ENCODE results near the gene AK5. TPM values are rescaled to one million over a fixed set of nuclear protein-coding genes. Genes with fewer than 3 reads are reported as not detected.

The AK5 gene
- total and polyA plus RNA-seq, 7 experiments from 2014 or later = 1.7 to 82.1 (median 56.5) TPM

DNA sequence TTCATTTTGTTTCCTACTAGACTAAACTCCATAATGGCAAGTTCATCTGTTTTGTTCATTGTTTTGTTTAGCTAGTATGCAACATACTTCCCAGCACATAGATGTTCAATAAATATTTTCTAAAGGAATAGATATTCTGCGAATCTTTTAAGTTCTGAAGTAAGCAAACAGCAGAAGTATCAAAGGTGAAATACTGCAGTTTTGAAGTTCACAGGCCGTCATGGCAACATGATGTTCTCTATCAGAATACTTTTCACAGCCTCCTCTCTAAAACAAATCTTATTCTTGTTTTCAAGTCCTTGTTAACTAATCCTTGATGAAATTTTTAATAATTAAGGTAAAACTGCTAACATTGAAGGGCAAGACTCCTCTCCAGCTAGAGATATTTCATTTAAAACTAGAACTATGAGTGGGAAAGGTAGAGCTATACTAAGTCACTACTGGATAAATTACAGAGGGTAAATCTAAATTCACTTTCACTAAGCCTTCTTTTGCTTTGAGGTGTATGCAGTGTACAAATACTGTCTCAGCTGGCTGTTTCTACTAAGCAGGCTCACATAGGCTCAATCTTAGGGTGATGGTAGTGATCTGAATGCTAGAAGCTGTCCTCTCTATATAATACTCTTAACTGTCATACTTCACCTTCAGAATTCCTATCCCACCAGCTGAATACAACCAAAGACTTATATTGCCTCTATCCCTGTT lies 303.9 kb downstream of the AK5 start:
- Mint-ChIP-seq H3K27me3 (no peaks in the 10 kb centered on the region), H3K36me3 (peaks cover 0 to 39% (median 15%) of the 10 kb centered on the region in 5 donors), H3K27ac (peak overlapping the region in 8 of 9 donors; percentile 19 to 80 (median 71)), H3K4me1 (peaks cover 7 to 40% (median 19%) of the 10 kb centered on the region in 7 donors), H3K4me3 (no peak overlapping the region), H3K9me3 (no peaks in the 10 kb centered on the region)
- Histone ChIP-seq H3K9me3 (ENCODE audit: control insufficient read depth in 2 of 3, low read length in 3 of 3) (no peaks in the 10 kb centered on the region), H3K4me3 (ENCODE audit: low read length) (no peak overlapping the region), H3K27me3 (ENCODE audit: control insufficient read depth in 2 of 2, insufficient read depth in 2 of 2, low read length in 2 of 2) (no peaks in the 10 kb centered on the region), H3K36me3 (ENCODE audit: control insufficient read depth in 2 of 3, insufficient read depth in 3 of 3, low read length in 3 of 3) (peaks cover 6 to 19% (median 7%) of the 10 kb centered on the region in 3 experiments), H3K27ac (ENCODE audit: low read depth, low read length) (peak overlapping the region; percentile 7), H3K4me1 (ENCODE audit: control insufficient read depth in 2 of 2, insufficient read depth in 2 of 2, low read length in 2 of 2) (no peaks in the 10 kb centered on the region)
- DNase-seq (no peak), ATAC-seq (no peak)
- intact Hi-C loops (cut with micrococcal nuclease) = no loop called here
- ChIA-PET CTCF (interaction anchor here (1.0 to 1.2 kb wide), 2 partner anchors 11 to 13 kb away, joined by 3 read pairs; no protein-coding TSS in a partner anchor), POLR2A (interaction anchor here (0.9 kb wide), 1 partner anchor 8 kb away, joined by 3 read pairs; no protein-coding TSS in a partner anchor)

DNA sequence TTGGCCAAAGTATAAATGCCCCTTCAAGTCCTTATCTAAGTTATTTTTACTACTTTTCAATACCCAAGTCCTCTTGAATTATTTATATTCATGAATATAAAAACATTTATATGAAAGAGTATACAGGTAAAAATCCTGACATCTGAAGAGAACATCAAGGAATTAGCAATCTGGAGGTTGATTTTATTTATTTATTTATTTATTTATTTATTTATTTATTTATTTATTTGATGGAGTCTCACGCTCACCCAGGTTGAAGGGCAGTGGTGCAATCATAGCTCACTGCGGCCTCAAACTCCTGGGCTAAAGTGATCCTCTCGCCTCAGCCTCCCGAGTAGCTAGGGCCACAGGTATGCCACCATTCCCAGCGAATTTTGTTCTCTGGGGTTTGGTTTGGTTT lies 307.4 kb downstream of the AK5 start:
- Histone ChIP-seq H3K36me3 (ENCODE audit: control insufficient read depth in 2 of 3, insufficient read depth in 3 of 3, low read length in 3 of 3) (no peaks in the 10 kb centered on the region), H3K4me1 (ENCODE audit: control insufficient read depth in 2 of 2, insufficient read depth in 2 of 2, low read length in 2 of 2) (no peaks in the 10 kb centered on the region), H3K27ac (ENCODE audit: low read depth, low read length) (no peak overlapping the region), H3K27me3 (ENCODE audit: control insufficient read depth in 2 of 2, insufficient read depth in 2 of 2, low read length in 2 of 2) (no peaks in the 10 kb centered on the region), H3K9me3 (ENCODE audit: control insufficient read depth in 2 of 3, low read length in 3 of 3) (no peaks in the 10 kb centered on the region), H3K4me3 (ENCODE audit: low read length) (no peak overlapping the region)
- DNase-seq (no peak), ATAC-seq (no peak)
- no peak overlapping the region for H3K4me3 Mint-ChIP-seq
- intact Hi-C loops (cut with micrococcal nuclease) = no loop called here
- H3K27me3 Mint-ChIP-seq = no peaks in the 10 kb centered on the region
- CTCF ChIA-PET = no interaction called here
- H3K4me1 Mint-ChIP-seq = peaks cover 16 to 71% (median 32%) of the 10 kb centered on the region in 7 donors
- H3K36me3 Mint-ChIP-seq = peaks cover 0 to 33% (median 15%) of the 10 kb centered on the region in 5 donors
- POLR2A ChIA-PET = interaction anchor here (0.7 kb wide), 1 partner anchor 296 kb away, joined by 3 read pairs; no protein-coding TSS in a partner anchor
- H3K27ac Mint-ChIP-seq = peak overlapping the region in 1 of 9 donors; percentile 45
- H3K9me3 Mint-ChIP-seq = no peaks in the 10 kb centered on the region

GRCh38 chr1:77590651-77591050 lies 308.8 kb downstream of the AK5 start:
- H3K9me3 Mint-ChIP-seq = no peaks in the 10 kb centered on the region
- no peaks in the 10 kb centered on the region for H3K27me3 Mint-ChIP-seq
- H3K36me3 Mint-ChIP-seq = peaks cover 5 to 37% (median 17%) of the 10 kb centered on the region in 5 donors
- DNase-seq (no peak), ATAC-seq (no peak)
- no peak overlapping the region for H3K4me3 Mint-ChIP-seq
- Histone ChIP-seq H3K4me1 (ENCODE audit: control insufficient read depth in 2 of 2, insufficient read depth in 2 of 2, low read length in 2 of 2) (no peaks in the 10 kb centered on the region), H3K36me3 (ENCODE audit: control insufficient read depth in 2 of 3, insufficient read depth in 3 of 3, low read length in 3 of 3) (no peaks in the 10 kb centered on the region), H3K4me3 (ENCODE audit: low read length) (no peak overlapping the region), H3K9me3 (ENCODE audit: control insufficient read depth in 2 of 3, low read length in 3 of 3) (no peaks in the 10 kb centered on the region), H3K27me3 (ENCODE audit: control insufficient read depth in 2 of 2, insufficient read depth in 2 of 2, low read length in 2 of 2) (no peaks in the 10 kb centered on the region), H3K27ac (ENCODE audit: low read depth, low read length) (no peak overlapping the region)
- ChIA-PET POLR2A (no interaction called here), CTCF (no interaction called here)
- H3K27ac Mint-ChIP-seq = peak overlapping the region in 4 of 9 donors; percentile 48 to 83 (median 64)
- H3K4me1 Mint-ChIP-seq = peaks cover 16 to 79% (median 40%) of the 10 kb centered on the region in 7 donors
- intact Hi-C loops (cut with micrococcal nuclease) = no loop called here

- Mint-ChIP-seq H3K27me3 (no peaks in the 10 kb centered on the region), H3K4me3 (no peak overlapping the region), H3K4me1 (peaks cover 14 to 79% (median 41%) of the 10 kb centered on the region in 7 donors), H3K27ac (peak overlapping the region in 3 of 9 donors; percentile 24 to 70 (median 40)), H3K36me3 (peaks cover 5 to 46% (median 32%) of the 10 kb centered on the region in 5 donors), H3K9me3 (peaks cover 0 to 14% (median 0%) of the 10 kb centered on the region in 11 donors)
- Histone ChIP-seq H3K9me3 (ENCODE audit: control insufficient read depth in 2 of 3, low read length in 3 of 3) (no peaks in the 10 kb centered on the region), H3K4me3 (ENCODE audit: low read length) (no peak overlapping the region), H3K4me1 (ENCODE audit: control insufficient read depth in 2 of 2, insufficient read depth in 2 of 2, low read length in 2 of 2) (no peaks in the 10 kb centered on the region), H3K27me3 (ENCODE audit: control insufficient read depth in 2 of 2, insufficient read depth in 2 of 2, low read length in 2 of 2) (no peaks in the 10 kb centered on the region), H3K27ac (ENCODE audit: low read depth, low read length) (no peak overlapping the region), H3K36me3 (ENCODE audit: control insufficient read depth in 2 of 3, insufficient read depth in 3 of 3, low read length in 3 of 3) (peaks cover 0 to 14% (median 0%) of the 10 kb centered on the region in 3 experiments)
- DNase-seq = no peak
- ChIA-PET CTCF (interaction anchor here (1.5 kb wide), 1 partner anchor 15 kb away, joined by 3 read pairs; no protein-coding TSS in a partner anchor), POLR2A (no interaction called here)
- intact Hi-C loops (cut with micrococcal nuclease) = no loop called here
- no peak for ATAC-seq
Observed at GRCh38 chr1:77592906-77593305, 311.1 kb downstream of the AK5 start.

GRCh38 chr1:77594366-77595112 lies 312.7 kb downstream of the AK5 start:
- ChIA-PET POLR2A (interaction anchor here (0.7 kb wide), 1 partner anchor 187 kb away, joined by 3 read pairs; no protein-coding TSS in a partner anchor), CTCF (no interaction called here)
- no peaks in the 10 kb centered on the region for H3K27me3 Mint-ChIP-seq

GRCh38 chr1:77597310-77597709 lies 315.5 kb downstream of the AK5 start:
- ATAC-seq (no peak), DNase-seq (no peak)
- ChIA-PET POLR2A (interaction anchor here (1.0 kb wide), 1 partner anchor 17 kb away, joined by 3 read pairs; no protein-coding TSS in a partner anchor), CTCF (no interaction called here)
- Mint-ChIP-seq H3K27ac (peak overlapping the region in 1 of 9 donors; percentile 33), H3K27me3 (no peaks in the 10 kb centered on the region), H3K9me3 (peaks cover 0 to 14% (median 0%) of the 10 kb centered on the region in 11 donors), H3K4me3 (no peak overlapping the region), H3K4me1 (peaks cover 9 to 78% (median 50%) of the 10 kb centered on the region in 7 donors), H3K36me3 (peaks cover 14 to 57% (median 44%) of the 10 kb centered on the region in 5 donors)
- Histone ChIP-seq H3K36me3 (ENCODE audit: control insufficient read depth in 2 of 3, insufficient read depth in 3 of 3, low read length in 3 of 3) (peaks cover 0 to 14% (median 0%) of the 10 kb centered on the region in 3 experiments), H3K4me1 (ENCODE audit: control insufficient read depth in 2 of 2, insufficient read depth in 2 of 2, low read length in 2 of 2) (no peaks in the 10 kb centered on the region), H3K9me3 (ENCODE audit: control insufficient read depth in 2 of 3, low read length in 3 of 3) (no peaks in the 10 kb centered on the region), H3K27ac (ENCODE audit: low read depth, low read length) (no peak overlapping the region), H3K27me3 (ENCODE audit: control insufficient read depth in 2 of 2, insufficient read depth in 2 of 2, low read length in 2 of 2) (no peaks in the 10 kb centered on the region), H3K4me3 (ENCODE audit: low read length) (no peak overlapping the region)
- intact Hi-C loops (cut with micrococcal nuclease) = loop anchor here in 1 of 2 donors (2.0 kb wide), 1 partner anchor 13 kb away; no protein-coding TSS in a partner anchor

More at GRCh38 chr1:77594366-77595112, 312.7 kb downstream of the AK5 start:
- Mint-ChIP-seq H3K36me3 (peaks cover 5 to 46% (median 37%) of the 10 kb centered on the region in 5 donors), H3K27ac (peak overlapping the region in 3 of 9 donors; percentile 1 to 59 (median 14)), H3K4me1 (peaks cover 14 to 73% (median 39%) of the 10 kb centered on the region in 7 donors), H3K4me3 (no peak overlapping the region), H3K9me3 (peaks cover 0 to 14% (median 0%) of the 10 kb centered on the region in 11 donors)
- no peak for ATAC-seq
- intact Hi-C loops (cut with micrococcal nuclease) = no loop called here
- Histone ChIP-seq H3K4me1 (ENCODE audit: control insufficient read depth in 2 of 2, insufficient read depth in 2 of 2, low read length in 2 of 2) (no peaks in the 10 kb centered on the region), H3K27me3 (ENCODE audit: control insufficient read depth in 2 of 2, insufficient read depth in 2 of 2, low read length in 2 of 2) (no peaks in the 10 kb centered on the region), H3K9me3 (ENCODE audit: control insufficient read depth in 2 of 3, low read length in 3 of 3) (no peaks in the 10 kb centered on the region), H3K27ac (ENCODE audit: low read depth, low read length) (no peak overlapping the region), H3K4me3 (ENCODE audit: low read length) (no peak overlapping the region), H3K36me3 (ENCODE audit: control insufficient read depth in 2 of 3, insufficient read depth in 3 of 3, low read length in 3 of 3) (peaks cover 0 to 14% (median 0%) of the 10 kb centered on the region in 3 experiments)
- no peak for DNase-seq
